ENCODE results near the gene LSM14A. TPM values are rescaled to one million over a fixed set of nuclear protein-coding genes. Genes with fewer than 3 reads are reported as not detected.

LSM14A gene
- polyA plus RNA-seq, 2 of the 4 experiments (the other 2 are of a cell fraction), result 241 to 264 TPM

- DNase-seq (ENCODE audit: low read depth in 1 of 2, low spot score in 1 of 2), result no peak
- POLR2A ChIA-PET, result interaction anchor here (0.6 kb wide), 1 partner anchor 75 kb away, joined by 3 read pairs; no protein-coding TSS in a partner anchor
Measured at GRCh38 chr19:34273121-34273520, 100.8 kb downstream of the LSM14A start.

GRCh38 chr19:34274284-34274826, 102.1 kb downstream of the LSM14A start:
- peaks cover 10% of the 10 kb centered on the region for H3K4me1 ChIP-seq
- ATAC-seq (peak; percentile 17 to 24; a peak in 2 of 6 replicates), FAIRE-seq (no peak), DNase-seq (ENCODE audit: low read depth in 1 of 2, low spot score in 1 of 2) (no peak)
- TF ChIP-seq JUN (IDR thresholded peaks at IDR 0.05), result no peak
- TF ChIP-seq TFCP2L1 (CRISPR knock-in tag; IDR thresholded peaks at IDR 0.05), result no peak
- TF ChIP-seq RAD21 (conservative IDR thresholded peaks at IDR 0.05 in 1 of 2, IDR thresholded peaks at IDR 0.05 in 1 of 2), result no peak
- TF ChIP-seq, protein P1, sequence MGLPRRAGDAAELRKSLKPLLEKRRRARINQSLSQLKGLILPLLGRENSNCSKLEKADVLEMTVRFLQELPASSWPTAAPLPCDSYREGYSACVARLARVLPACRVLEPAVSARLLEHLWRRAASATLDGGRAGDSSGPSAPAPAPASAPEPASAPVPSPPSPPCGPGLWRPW (IDR thresholded peaks at IDR 0.05), result no peak
- TF ChIP-seq POLR2A (IDR thresholded peaks at IDR 0.05; ENCODE audit: low read length), result no peak
- no peak for TF ChIP-seq RARB (CRISPR knock-in tag; IDR thresholded peaks at IDR 0.05)
- no peak for TF ChIP-seq EP300 (IDR thresholded peaks at IDR 0.05)
- no peak for TF ChIP-seq CHD4 (IDR thresholded peaks at IDR 0.05; ENCODE audit: borderline replicate concordance)
- TF ChIP-seq RCOR1 (IDR thresholded peaks at IDR 0.05; ENCODE audit: low read depth, low read length), result no peak
- TF ChIP-seq TP53 (CRISPR knock-in tag; IDR thresholded peaks at IDR 0.05), result no peak
- no peak for TF ChIP-seq CBX2 (IDR thresholded peaks at IDR 0.05; ENCODE audit: borderline replicate concordance, low read depth)
- TF ChIP-seq MAFK (IDR thresholded peaks at IDR 0.05; ENCODE audit: partially characterized antibody), result no peak
- no peak for TF ChIP-seq USF2 (IDR thresholded peaks at IDR 0.05)
- ChIA-PET CTCF (interaction anchor here (1.0 to 5.6 kb wide), 4 partner anchors 8 to 128 kb away, joined by 3 to 29 read pairs (median 5); no protein-coding TSS in a partner anchor), POLR2A (no interaction called here)
- 91% methylated on average over 7 of the region's 7 CpGs for WGBS (ENCODE audit: missing lambda C conversion rate)
- no peaks in the 10 kb centered on the region for H3K9me3 ChIP-seq
- H3K27ac ChIP-seq, result no peak overlapping the region
- H3K4me2 ChIP-seq, result no peak overlapping the region
- no peak overlapping the region for H3K4me3 ChIP-seq

More at GRCh38 chr19:34273121-34273520, 100.8 kb downstream of the LSM14A start:
- Histone ChIP-seq H3K4me1 (peaks cover 10% of the 10 kb centered on the region), H3K27ac (no peak overlapping the region), H3K4me3 (no peak overlapping the region), H3K9me3 (no peaks in the 10 kb centered on the region), H3K4me2 (no peak overlapping the region)
- ATAC-seq (no peak), FAIRE-seq (no peak)
- TF ChIP-seq EHF (CRISPR knock-in tag; IDR thresholded peaks at IDR 0.05) (no peak), PHF8 (IDR thresholded peaks at IDR 0.05; ENCODE audit: borderline replicate concordance, low read depth) (no peak), RAD21 (conservative IDR thresholded peaks at IDR 0.05 in 1 of 2, IDR thresholded peaks at IDR 0.05 in 1 of 2) (no peak), ZFP36 (IDR thresholded peaks at IDR 0.05; ENCODE audit: borderline replicate concordance, partially characterized antibody) (no peak), RCOR1 (IDR thresholded peaks at IDR 0.05; ENCODE audit: low read depth, low read length) (no peak), E2F6 (IDR thresholded peaks at IDR 0.05; ENCODE audit: borderline replicate concordance, low read depth) (no peak), BHLHE40 (IDR thresholded peaks at IDR 0.05; ENCODE audit: low read depth, low read length) (no peak), KDM1A (IDR thresholded peaks at IDR 0.05; ENCODE audit: low read depth) (no peak), PBX3 (IDR thresholded peaks at IDR 0.05) (no peak), POLR2AphosphoS2 (conservative IDR thresholded peaks at IDR 0.05; ENCODE audit: low read length) (no peak), NFE2L2 (conservative IDR thresholded peaks at IDR 0.05; ENCODE audit: low read length) (no peak)
- 84% methylated on average over 4 of the region's 4 CpGs for WGBS (ENCODE audit: missing lambda C conversion rate)
- CTCF ChIA-PET, result interaction anchor here (1.3 to 5.6 kb wide), 5 partner anchors 10 to 73 kb away, joined by 3 to 29 read pairs (median 4); no protein-coding TSS in a partner anchor

Data from A549 (cell line).